T47D (cell line): ENCODE measurements around the gene GRB7.
"Not testable (repeated sequence)": the region's sequence is repeated elsewhere in the genome, so short reads cannot be mapped to it uniquely, and the experiment has no call there.

ENCODE experiments used
- DNase-seq, 2 experiments: peaks; one replicate each; pipeline versions ENCODE4 v3.0.0 to v3.0.0-alpha.2; 2011 to 2012; ENCODE audit warnings: low read depth in 1 of 2, low spot score in 1 of 2
- JUND ChIP-seq: IDR thresholded peaks from 2 replicates; pipeline ENCODE4 v1.6.1; 2012; ENCODE audit warnings: low read depth
- in situ Hi-C: cut with HindIII; loops from 2 replicates; pipeline ENCODE4 v1.10.0; 2016; ENCODE audit warnings: low sequenced_read_pairs, low pct_unique_long_range_greater_than_20kb

The GRB7 gene

DNA sequence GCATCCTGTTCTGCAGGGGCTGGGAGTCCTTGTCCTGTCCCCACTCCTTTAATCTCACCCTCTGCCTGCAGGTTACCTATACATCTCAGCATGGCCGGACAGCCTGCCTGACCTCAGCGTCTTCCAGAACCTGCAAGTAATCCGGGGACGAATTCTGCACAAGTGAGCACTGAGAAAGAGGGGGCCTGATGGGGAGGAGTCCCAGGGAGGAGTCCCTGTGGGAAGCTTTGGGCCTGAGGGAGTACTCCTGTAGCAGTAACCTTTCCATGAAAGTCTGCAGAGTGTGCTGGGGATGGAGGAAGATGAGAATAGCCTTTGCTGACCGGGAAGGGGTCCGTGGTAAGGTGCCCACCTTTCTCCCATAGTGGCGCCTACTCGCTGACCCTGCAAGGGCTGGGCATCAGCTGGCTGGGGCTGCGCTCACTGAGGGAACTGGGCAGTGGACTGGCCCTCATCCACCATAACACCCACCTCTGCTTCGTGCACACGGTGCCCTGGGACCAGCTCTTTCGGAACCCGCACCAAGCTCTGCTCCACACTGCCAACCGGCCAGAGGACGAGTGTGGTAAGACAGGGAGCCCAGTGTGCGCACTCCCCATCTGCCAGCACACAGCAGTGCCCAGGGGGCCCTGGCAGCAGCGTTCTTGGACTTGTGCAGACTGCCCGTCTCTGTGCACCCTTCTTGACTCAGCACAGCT, 22.2 kb upstream of the GRB7 start:
- DNase-seq = no peak
- TF ChIP-seq JUND = no peak
- in situ Hi-C loops = no loop called here

DNA sequence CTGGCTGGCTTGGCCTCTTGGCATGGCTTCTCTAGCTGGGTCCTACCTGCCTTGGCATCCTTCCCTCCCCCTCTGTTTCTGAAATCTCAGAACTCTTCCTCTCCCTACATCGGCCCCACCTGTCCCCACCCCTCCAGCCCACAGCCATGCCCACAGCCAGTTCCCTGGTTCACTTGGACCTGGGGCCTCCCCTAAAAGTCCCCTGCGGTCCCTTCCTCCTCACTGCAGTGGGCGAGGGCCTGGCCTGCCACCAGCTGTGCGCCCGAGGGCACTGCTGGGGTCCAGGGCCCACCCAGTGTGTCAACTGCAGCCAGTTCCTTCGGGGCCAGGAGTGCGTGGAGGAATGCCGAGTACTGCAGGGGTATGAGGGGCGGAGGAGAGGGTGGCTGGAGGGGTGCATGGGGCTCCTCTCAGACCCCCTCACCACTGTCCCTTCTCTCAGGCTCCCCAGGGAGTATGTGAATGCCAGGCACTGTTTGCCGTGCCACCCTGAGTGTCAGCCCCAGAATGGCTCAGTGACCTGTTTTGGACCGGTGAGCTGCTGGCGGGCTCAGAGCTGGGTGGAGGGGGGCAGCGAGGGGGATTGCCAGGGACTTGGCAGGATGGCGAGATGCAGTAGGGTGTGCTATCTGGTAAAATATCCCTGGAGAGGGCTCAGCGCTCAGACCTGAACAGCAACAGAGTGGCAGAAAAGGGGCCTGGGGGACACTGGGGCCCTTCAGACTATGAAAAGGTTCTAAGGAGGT, 21.5 kb upstream of the GRB7 start:
- no peak for DNase-seq
- in situ Hi-C loops = no loop called here
- no peak for TF ChIP-seq JUND

DNA sequence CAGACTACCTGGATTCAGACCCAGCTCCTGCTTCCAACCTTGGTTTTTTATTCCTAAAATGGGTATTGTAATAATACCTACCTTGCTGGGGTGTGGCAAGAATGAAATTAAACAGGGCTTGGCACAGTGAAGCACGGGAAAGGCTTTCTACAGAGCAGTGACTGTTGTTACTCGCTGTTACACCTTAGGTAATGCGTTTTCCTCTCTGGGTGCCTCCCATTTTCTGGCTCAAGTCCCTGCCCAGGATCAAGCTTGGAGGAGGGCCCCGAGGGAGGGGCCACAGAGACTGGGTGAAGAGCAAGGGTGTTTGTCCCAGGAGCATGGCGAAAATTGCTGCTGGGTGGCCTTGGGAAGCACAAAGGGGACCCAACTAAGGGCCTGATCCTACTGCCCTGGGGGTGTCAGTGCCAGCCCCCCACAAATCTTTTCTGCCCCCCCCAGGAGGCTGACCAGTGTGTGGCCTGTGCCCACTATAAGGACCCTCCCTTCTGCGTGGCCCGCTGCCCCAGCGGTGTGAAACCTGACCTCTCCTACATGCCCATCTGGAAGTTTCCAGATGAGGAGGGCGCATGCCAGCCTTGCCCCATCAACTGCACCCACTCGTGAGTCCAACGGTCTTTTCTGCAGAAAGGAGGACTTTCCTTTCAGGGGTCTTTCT, 20.7 kb upstream of the GRB7 start:
- in situ Hi-C loops = no loop called here
- TF ChIP-seq JUND = no peak
- peak in 1 of 2 experiments; percentile 48 for DNase-seq

DNA sequence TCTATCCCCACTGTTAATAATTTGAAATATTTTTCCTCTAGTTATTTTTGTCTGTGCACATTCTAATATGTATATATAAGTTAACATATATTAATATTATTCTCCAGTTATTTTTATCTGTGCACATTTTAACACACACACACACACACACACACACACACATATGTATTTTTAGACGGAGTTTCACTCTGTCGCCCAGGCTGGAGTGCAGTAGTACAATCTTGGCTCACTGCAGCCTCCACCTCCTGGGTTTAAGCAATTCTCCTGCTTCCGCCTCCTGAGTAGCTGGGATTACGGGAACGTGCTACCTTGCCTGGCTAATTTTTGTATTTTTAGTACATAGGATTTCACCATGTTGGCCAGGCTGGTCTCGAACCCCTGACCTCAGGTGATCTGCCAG, 20.1 kb upstream of the GRB7 start:
- TF ChIP-seq JUND = no peak
- in situ Hi-C loops = no loop called here
- no peak for DNase-seq

DNA sequence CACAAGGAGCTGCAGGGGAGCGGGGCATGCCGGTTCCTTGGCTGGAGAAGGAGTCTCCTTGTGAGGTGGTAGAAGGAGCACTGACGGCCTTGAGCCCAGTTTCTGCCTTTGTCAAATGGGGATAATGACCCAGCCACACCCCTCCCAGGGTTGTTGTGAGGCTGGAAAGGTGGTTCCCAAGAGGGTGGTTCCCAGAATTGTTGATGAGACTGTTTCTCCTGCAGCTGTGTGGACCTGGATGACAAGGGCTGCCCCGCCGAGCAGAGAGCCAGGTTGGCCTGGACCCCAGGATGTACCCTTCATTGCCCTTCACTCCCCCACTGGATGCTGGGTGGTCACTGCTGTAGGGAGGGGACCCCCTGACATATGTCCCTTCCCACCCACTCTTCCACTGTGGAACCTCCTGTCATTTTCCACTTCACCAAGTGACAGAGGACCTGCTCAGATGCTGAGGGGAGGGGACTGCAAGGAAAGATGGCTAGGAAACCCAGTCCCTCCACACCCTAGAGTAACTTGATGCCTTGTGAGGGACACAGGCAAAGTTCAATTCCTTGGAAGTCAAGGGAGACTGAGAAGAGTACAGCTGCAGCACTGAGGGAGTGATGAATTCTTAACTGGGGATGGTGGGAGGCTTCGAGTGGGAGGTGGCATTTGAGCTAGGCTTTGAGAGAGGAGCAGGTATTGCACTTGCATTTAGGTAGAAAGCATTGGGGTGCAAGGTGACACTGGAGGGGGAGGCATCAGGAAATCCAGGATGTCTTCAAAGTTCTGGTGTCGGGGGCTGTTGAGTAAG, 18.0 kb upstream of the GRB7 start:
- no peak for TF ChIP-seq JUND

DNA sequence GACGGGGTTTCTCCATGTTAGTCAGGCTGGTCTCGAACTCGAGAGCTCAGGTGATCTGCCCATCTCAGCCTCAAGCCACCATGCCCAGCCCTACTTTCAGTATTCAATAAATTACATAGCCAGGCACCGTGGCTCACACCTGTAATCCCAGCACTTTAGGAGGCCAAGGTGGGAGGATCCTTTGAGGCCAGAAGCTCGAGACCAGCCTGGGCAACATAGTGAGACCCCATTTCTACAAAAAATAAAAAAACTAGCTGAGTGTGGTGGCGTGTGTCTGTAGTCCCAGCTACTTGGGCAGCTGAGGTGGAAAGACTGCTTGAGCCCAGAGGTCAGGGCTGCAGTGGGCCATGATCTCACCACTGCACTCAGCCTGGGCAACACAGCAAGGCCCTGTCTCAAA, 15.6 kb upstream of the GRB7 start:
- in situ Hi-C loops = no loop called here
- no peak for TF ChIP-seq JUND
- DNase-seq = no peak

More for the DNA sequence above, 18.0 kb upstream of the GRB7 start:
- no peak for DNase-seq
- in situ Hi-C loops = no loop called here

DNA sequence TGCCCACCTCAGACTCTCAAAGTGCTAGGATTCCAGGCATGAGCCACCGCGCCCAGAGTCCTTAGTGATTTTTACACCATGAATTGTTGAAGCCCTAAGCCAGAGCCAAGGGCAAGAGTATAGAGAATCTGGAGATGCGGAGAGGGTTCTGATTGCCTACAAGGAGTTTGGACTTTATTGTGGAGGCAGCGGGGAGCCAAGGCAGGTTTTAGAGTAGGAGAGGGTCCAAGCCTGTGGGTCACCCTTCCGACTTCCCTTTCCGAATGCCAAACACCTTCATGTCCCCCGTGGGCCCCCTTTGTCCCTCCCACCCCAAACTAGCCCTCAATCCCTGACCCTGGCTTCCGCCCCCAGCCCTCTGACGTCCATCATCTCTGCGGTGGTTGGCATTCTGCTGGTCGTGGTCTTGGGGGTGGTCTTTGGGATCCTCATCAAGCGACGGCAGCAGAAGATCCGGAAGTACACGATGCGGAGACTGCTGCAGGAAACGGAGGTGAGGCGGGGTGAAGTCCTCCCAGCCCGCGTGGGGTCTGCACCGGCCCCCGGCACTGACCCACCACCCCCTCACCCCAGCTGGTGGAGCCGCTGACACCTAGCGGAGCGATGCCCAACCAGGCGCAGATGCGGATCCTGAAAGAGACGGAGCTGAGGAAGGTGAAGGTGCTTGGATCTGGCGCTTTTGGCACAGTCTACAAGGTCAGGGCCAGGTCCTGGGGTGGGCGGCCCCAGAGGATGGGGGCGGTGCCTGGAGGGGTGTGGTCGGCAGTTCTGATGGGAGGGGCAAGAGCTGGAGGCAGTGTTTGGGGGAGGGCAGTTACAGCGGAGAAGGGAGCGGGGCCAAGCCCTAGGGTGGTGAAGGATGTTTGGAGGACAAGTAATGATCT, 14.5 kb upstream of the GRB7 start:
- DNase-seq = peak in 1 of 2 experiments; percentile 58
- in situ Hi-C loops = no loop called here
- TF ChIP-seq JUND = no peak

DNA sequence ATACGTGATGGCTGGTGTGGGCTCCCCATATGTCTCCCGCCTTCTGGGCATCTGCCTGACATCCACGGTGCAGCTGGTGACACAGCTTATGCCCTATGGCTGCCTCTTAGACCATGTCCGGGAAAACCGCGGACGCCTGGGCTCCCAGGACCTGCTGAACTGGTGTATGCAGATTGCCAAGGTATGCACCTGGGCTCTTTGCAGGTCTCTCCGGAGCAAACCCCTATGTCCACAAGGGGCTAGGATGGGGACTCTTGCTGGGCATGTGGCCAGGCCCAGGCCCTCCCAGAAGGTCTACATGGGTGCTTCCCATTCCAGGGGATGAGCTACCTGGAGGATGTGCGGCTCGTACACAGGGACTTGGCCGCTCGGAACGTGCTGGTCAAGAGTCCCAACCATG, 13.0 kb upstream of the GRB7 start:
- DNase-seq = no peak
- no peak for TF ChIP-seq JUND
- in situ Hi-C loops = no loop called here

DNA sequence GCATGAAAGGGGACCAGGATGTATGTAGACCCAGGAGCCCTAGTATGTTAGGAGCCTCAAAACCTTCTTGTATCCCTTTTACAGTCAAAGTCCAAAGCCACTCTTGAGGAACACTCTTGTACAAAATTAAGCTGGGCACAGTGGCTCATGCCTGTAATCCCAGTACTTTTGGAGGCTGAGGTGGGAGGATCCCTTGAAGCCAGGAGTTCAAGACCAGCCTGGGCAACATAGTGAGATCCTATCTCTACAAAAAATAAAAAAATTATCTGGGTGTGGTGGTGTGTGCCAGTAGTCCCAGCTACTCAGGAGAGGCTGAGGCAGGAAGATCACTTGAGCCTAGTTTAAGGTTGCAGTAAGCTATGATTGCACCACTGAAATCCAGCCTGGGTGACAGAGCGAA, 11.8 kb upstream of the GRB7 start:
- in situ Hi-C loops, DNase-seq: not testable (repeated sequence)

DNA sequence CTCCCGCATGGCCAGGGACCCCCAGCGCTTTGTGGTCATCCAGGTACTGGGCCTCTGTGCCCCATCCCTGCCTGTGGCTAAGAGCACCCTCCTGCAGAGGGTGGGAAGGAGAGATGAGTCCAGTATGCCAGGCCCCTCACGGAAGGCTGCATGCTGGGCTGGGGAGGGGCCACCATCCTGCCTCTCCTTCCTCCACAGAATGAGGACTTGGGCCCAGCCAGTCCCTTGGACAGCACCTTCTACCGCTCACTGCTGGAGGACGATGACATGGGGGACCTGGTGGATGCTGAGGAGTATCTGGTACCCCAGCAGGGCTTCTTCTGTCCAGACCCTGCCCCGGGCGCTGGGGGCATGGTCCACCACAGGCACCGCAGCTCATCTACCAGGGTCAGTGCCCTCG, 11.1 kb upstream of the GRB7 start:
- no peak for TF ChIP-seq JUND
- no peak for DNase-seq
- in situ Hi-C loops = no loop called here

DNA sequence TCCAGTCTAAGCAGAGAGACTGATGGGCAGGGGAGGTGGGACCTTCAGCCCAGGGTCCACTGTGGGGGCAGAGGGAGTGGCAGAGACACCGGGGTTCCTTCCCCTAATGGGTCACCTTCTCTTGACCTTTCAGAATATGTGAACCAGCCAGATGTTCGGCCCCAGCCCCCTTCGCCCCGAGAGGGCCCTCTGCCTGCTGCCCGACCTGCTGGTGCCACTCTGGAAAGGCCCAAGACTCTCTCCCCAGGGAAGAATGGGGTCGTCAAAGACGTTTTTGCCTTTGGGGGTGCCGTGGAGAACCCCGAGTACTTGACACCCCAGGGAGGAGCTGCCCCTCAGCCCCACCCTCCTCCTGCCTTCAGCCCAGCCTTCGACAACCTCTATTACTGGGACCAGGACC, 10.2 kb upstream of the GRB7 start:
- in situ Hi-C loops = no loop called here

More for the DNA sequence above, 10.2 kb upstream of the GRB7 start:
- TF ChIP-seq JUND = no peak
- no peak for DNase-seq
